Pancreas (tissue), 10 donors: ENCODE data around the gene CDKN1C. TPM values are rescaled to one million over a fixed set of nuclear protein-coding genes. Genes with fewer than 3 reads are reported as not detected.
A peak's percentile ranks its signal among the peaks of the same experiment; 100 is the strongest.

ENCODE experiments used
- ATAC-seq, 4 donors: fragments of 200-7000 bp; cut with Tn5 transposase; one replicate each; pipeline versions ENCODE4 v1.8.0 to v1.9.1; 2020; ENCODE audit warnings: mild to moderate bottlenecking in 4 of 4, moderate library complexity in 4 of 4
- DNase-seq, 6 donors: peaks; one replicate each; pipeline ENCODE4 v3.0.0-alpha.2; 2020
- FAIRE-seq: peaks from 2 replicates; lab custom pipeline; 2012; peaks lifted over from hg19 to GRCh38; lab: Jason Lieb, UNC
- H3K27ac ChIP-seq, 4 donors: fragments of 200-600 bp; sonication (generic); 1 replicate in 3 of 4; 2 replicates in 1 of 4; pipeline versions ENCODE4 v1.5.0 to v1.8.0; 2020
- H3K27me3 ChIP-seq, 4 donors: fragments of 200-600 bp; one replicate each; pipeline ENCODE4 v1.8.0; 2021
- H3K36me3 ChIP-seq, 3 donors: fragments of 200-600 bp; sonication (generic) in 1 of 3; one replicate each; pipeline versions ENCODE4 v1.5.0 to v1.8.0; 2020 to 2021
- H3K4me1 ChIP-seq, 3 donors: fragments of 200-600 bp; one replicate each; pipeline ENCODE4 v1.8.0; 2021
- H3K4me3 ChIP-seq, 4 donors: fragments of 200-600 bp; sonication (generic) in 2 of 4; one replicate each; pipeline versions ENCODE4 v1.5.0 to v1.8.0; 2020 to 2021
- H3K9me3 ChIP-seq, 4 donors: fragments of 200-600 bp; one replicate each; pipeline ENCODE4 v1.8.0; 2021
- CTCF ChIP-seq, 4 donors: fragments of 200-600 bp; sonication (generic) in 3 of 4; IDR thresholded peaks; one replicate each; pipeline versions ENCODE4 v1.5.0 to v1.8.0; 2021; ENCODE audit warnings: antibody characterized with exemption in 4 of 4
- WGBS, 2 donors: extraction: QIAGEN DNeasy Blood & Tissue Kit; methylation state at CpG; one replicate each; pipeline ENCODE4 v1.1.7; 2013; 5-methylcytosine and 5-hydroxymethylcytosine counted together
- intact Hi-C, 3 donors: fragments of 100-400 bp; cut with DNase I; formaldehyde crosslinking; loops; one replicate each; pipeline versions ENCODE4 v1.11.1 to v1.14.2; 2022
- polyA plus RNA-seq, 2 donors: library from polyadenylated mRNA; stranded (reverse); fragments of 200-250 nt; gene quantifications; one replicate each; pipeline ENCODE4 v1.2.3, GENCODE V29; 2013
- total RNA-seq, 6 donors: library from RNA; stranded (reverse); fragmentation: NEBNext Ultra II Directional in 4 of 6; extraction: Animal tissue kit (Norgen Biotek cat#: 25700) in 4 of 6; gene quantifications; one replicate each; pipeline versions ENCODE4 v1.2.1 to v1.2.4, GENCODE V29; 2021 to 2023
- donor health status: healthy with polysubstance abuse.
- donor health status: DM: no; HTN: no; CAD: no; lungs with moderate emphysema.
- donor health status: DM: no; HTN: no; CAD: no.
- donor health status: control.
- donor health status: control.
- donor health status: Bipolar disorder and iron deficiency.
- donor health status: DM: yes; HTN: yes; CAD: no.
- donor health status: DM: no; HTN: no; CAD: no.
- donor health status: DM: no; HTN: no; CAD: no.
- donor health status: DM: yes; HTN: yes; CAD: no.

CDKN1C gene
- total and polyA plus RNA-seq, 8 donors: 9.2 to 71.4 (median 20.0) TPM

GRCh38 chr11:2834503-2835273 lies 50.9 kb downstream of the CDKN1C start:
- TF ChIP-seq CTCF (IDR thresholded peaks at IDR 0.05): no peak
- H3K4me3 ChIP-seq: no peak overlapping the region
- WGBS, 2 donors: 91 to 92% methylated on average over 16 of the region's 16 CpGs
- ATAC-seq (no peak), DNase-seq (peak in 3 of 6 donors; percentile 10 to 61 (median 45)), FAIRE-seq (no peak)
- H3K27me3 ChIP-seq: no peaks in the 10 kb centered on the region
- no peaks in the 10 kb centered on the region for H3K36me3 ChIP-seq
- H3K27ac ChIP-seq: no peak overlapping the region
- H3K9me3 ChIP-seq: no peaks in the 10 kb centered on the region
- intact Hi-C loops: no loop called here
- no peaks in the 10 kb centered on the region for H3K4me1 ChIP-seq

- Histone ChIP-seq H3K4me1 (no peaks in the 10 kb centered on the region), H3K4me3 (no peak overlapping the region), H3K27me3 (no peaks in the 10 kb centered on the region), H3K27ac (no peak overlapping the region), H3K36me3 (no peaks in the 10 kb centered on the region), H3K9me3 (no peaks in the 10 kb centered on the region)
- no peak for TF ChIP-seq CTCF (IDR thresholded peaks at IDR 0.05)
- peak in 3 of 6 donors; percentile 20 to 67 (median 55) for DNase-seq
- no peak for FAIRE-seq
- no peak for ATAC-seq
- 94% methylated on average over 19 of the region's 19 CpGs for WGBS, 2 donors
- intact Hi-C loops: no loop called here
Observed at GRCh38 chr11:2833716-2834502, 51.7 kb downstream of the CDKN1C start.

Other genes starting within 250 kb of the CDKN1C start
- gene KCNQ1OT1, start 185.8 kb downstream of the CDKN1C start, total RNA-seq: 1 to 10 TPM in 4 of 6 donors, under 1 TPM in 2; 0.79 to 1.9 (median 1.5) TPM
- gene KCNQ1OT1, start 185.8 kb downstream of the CDKN1C start, polyA plus RNA-seq: 1 to 10 TPM in 1 of 2 donors, under 1 TPM in 1; 0.31 to 1.4 TPM
- 1 to 10 TPM in 4 of 6 donors, under 1 TPM in 2; 0.16 to 9.0 (median 2.1) TPM for gene PHLDA2, start 43.6 kb upstream of the CDKN1C start, total RNA-seq
- 1 to 10 TPM; 2.6 to 5.9 TPM for gene PHLDA2, start 43.6 kb upstream of the CDKN1C start, polyA plus RNA-seq
- gene NAP1L4, start 106.6 kb upstream of the CDKN1C start, total RNA-seq: 10 to 100 TPM; 29.3 to 67.4 (median 40.9) TPM
- gene NAP1L4, start 106.6 kb upstream of the CDKN1C start, polyA plus RNA-seq: 10 to 100 TPM; 40.9 to 52.5 TPM
- gene CARS1, start 171.6 kb upstream of the CDKN1C start, total RNA-seq: 10 to 100 TPM; 14.8 to 65.0 (median 19.8) TPM
- 10 to 100 TPM; 16.7 to 26.0 TPM for gene CARS1, start 171.6 kb upstream of the CDKN1C start, polyA plus RNA-seq